OCI-LY1 (cell line): Measurements from ENCODE around the gene GTF2IRD2.
"Not testable (repeated sequence)": the region's sequence is repeated elsewhere in the genome, so short reads cannot be mapped to it uniquely, and the experiment has no call there.

Source experiments
- EZH2 ChIP-seq: fragments of 200-600 bp; sonication (generic), shearing (Covaris generic); IDR thresholded peaks from 2 replicates; pipeline ENCODE4 v1.8.0; 2017; ENCODE audit warnings: borderline replicate concordance, mixed run types, mild to moderate bottlenecking, antibody characterized with exemption, low read length, moderate library complexity, mixed read lengths
- TF ChIP-seq, protein P1 (sequence below): fragments of 200-600 bp; sonication (generic), shearing (Covaris generic); IDR thresholded peaks from 2 replicates; pipeline ENCODE4 v1.5.1; 2017; ENCODE audit warnings: mild to moderate bottlenecking, antibody characterized with exemption, low read length, moderate library complexity, mixed read lengths

DNA sequence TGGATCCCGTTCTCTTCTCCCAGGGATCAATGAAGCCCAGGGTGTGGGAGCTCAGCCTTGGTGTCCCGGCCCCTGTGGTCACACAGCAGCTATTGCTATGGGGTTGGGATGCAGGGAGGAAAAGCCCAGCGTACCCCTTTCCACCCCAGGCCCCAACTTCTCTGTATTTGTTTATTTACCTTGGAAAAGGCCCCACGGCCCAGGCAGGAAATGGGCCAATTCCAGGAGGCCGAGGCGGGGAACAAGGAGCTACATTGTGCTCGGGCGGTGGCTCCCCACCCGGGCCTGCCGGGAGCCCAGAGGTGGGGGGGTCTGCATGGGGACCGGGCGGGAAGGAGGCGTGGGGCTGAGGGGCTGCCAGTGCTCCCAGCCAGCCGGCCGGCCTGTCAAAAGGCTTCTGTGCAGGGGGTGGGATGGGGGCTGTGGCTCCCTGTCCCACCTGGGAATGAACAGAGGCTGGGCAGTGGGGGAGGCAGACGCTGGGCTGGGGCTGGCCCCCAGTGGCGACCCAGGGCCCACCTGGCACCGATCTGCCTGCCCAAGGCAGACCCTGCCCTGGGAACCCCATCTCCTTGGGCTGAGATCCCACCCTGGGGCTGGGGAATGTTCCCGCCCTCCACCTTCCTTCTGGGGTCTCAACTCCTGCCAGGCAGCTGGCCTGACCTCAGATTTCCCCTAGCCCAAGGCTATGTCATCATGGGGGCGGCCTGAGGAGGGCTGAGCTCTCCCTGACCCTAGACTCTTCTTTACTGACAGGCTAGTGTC lies 23.5 kb upstream of the GTF2IRD2 start:
- TF ChIP-seq, protein P1, sequence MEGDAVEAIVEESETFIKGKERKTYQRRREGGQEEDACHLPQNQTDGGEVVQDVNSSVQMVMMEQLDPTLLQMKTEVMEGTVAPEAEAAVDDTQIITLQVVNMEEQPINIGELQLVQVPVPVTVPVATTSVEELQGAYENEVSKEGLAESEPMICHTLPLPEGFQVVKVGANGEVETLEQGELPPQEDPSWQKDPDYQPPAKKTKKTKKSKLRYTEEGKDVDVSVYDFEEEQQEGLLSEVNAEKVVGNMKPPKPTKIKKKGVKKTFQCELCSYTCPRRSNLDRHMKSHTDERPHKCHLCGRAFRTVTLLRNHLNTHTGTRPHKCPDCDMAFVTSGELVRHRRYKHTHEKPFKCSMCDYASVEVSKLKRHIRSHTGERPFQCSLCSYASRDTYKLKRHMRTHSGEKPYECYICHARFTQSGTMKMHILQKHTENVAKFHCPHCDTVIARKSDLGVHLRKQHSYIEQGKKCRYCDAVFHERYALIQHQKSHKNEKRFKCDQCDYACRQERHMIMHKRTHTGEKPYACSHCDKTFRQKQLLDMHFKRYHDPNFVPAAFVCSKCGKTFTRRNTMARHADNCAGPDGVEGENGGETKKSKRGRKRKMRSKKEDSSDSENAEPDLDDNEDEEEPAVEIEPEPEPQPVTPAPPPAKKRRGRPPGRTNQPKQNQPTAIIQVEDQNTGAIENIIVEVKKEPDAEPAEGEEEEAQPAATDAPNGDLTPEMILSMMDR, result not testable (repeated sequence)
- not testable (repeated sequence) for TF ChIP-seq EZH2
